Liver (tissue), 9 donors: ENCODE results near the gene CNIH3. TPM values are rescaled to one million over a fixed set of nuclear protein-coding genes. Genes with fewer than 3 reads are reported as not detected.

Experiments
- DNase-seq: peaks from one replicate; pipeline ENCODE4 v3.0.0-alpha.2; 2017; ENCODE audit warnings: low spot score
- H3K27ac ChIP-seq, 2 donors: one replicate each; pipeline ENCODE4 v1.7.0; 2013; ENCODE audit warnings: inconsistent platforms in 2 of 2, low read length in 2 of 2, control low read depth in 1 of 2, low read depth in 1 of 2, mild to moderate bottlenecking in 1 of 2
- H3K27me3 ChIP-seq, 4 donors: one replicate each; pipeline versions ENCODE4 v1.6.1 to v1.7.0; 2013; ENCODE audit warnings: low read length in 3 of 4, inconsistent platforms in 1 of 4, mild to moderate bottlenecking in 1 of 4, moderate library complexity in 1 of 4; ENCODE audit not compliant: control insufficient read depth in 4 of 4, insufficient read depth in 4 of 4
- H3K36me3 ChIP-seq, 4 donors: one replicate each; pipeline versions ENCODE4 v1.6.1 to v1.7.0; 2013; ENCODE audit warnings: low read length in 3 of 4, mild to moderate bottlenecking in 3 of 4, low read depth in 1 of 4, moderate library complexity in 1 of 4; ENCODE audit not compliant: control insufficient read depth in 4 of 4, insufficient read depth in 3 of 4
- H3K4me1 ChIP-seq, 4 donors: one replicate each; pipeline versions ENCODE4 v1.6.1 to v1.7.0; 2013; ENCODE audit warnings: low read length in 3 of 4, mild to moderate bottlenecking in 3 of 4, moderate library complexity in 1 of 4; ENCODE audit not compliant: control insufficient read depth in 4 of 4, insufficient read depth in 4 of 4
- H3K4me3 ChIP-seq, 3 donors: one replicate each; pipeline versions ENCODE4 v1.6.1 to v1.7.0; 2013; ENCODE audit warnings: low read length in 3 of 3, control low read depth in 1 of 3, low read depth in 1 of 3, mild to moderate bottlenecking in 1 of 3
- H3K9ac ChIP-seq, 2 donors: one replicate each; pipeline ENCODE4 v1.7.0; 2013; ENCODE audit warnings: low read length in 2 of 2, mild to moderate bottlenecking in 2 of 2, moderate library complexity in 2 of 2, control low read depth in 1 of 2, low read depth in 1 of 2
- H3K9me3 ChIP-seq, 4 donors: one replicate each; pipeline versions ENCODE4 v1.6.1 to v1.7.0; 2013; ENCODE audit warnings: low read length in 3 of 4; ENCODE audit not compliant: control insufficient read depth in 4 of 4
- ATF3 ChIP-seq: IDR thresholded peaks from 2 replicates; pipeline ENCODE4 v1.6.1; 2016; ENCODE audit warnings: antibody characterized with exemption
- CTCF ChIP-seq: fragments of 150-350 bp; IDR thresholded peaks from 2 replicates; pipeline ENCODE4 v1.5.1; 2017; ENCODE audit warnings: improper control_type of control experiment, low read depth, low read length; ENCODE audit not compliant: missing input control
- EGR1 ChIP-seq, 2 donors: IDR thresholded peaks; 2 replicates each; pipeline ENCODE4 v1.6.1; 2016 to 2018; ENCODE audit warnings: antibody characterized with exemption in 2 of 2, low read depth in 2 of 2
- FOXA1 ChIP-seq: IDR thresholded peaks from 2 replicates; pipeline ENCODE4 v1.6.1; 2016; ENCODE audit warnings: antibody characterized with exemption
- FOXA2 ChIP-seq: IDR thresholded peaks from 2 replicates; pipeline ENCODE4 v1.6.1; 2016; ENCODE audit warnings: antibody characterized with exemption
- GABPA ChIP-seq, 2 donors: IDR thresholded peaks in 1 of 2; conservative IDR thresholded peaks in 1 of 2; 2 replicates each; pipeline ENCODE4 v1.6.1; 2016; ENCODE audit warnings: antibody characterized with exemption in 2 of 2, mild to moderate bottlenecking in 1 of 2, moderate library complexity in 1 of 2
- HNF4A ChIP-seq, 2 donors: conservative IDR thresholded peaks; 2 replicates each; pipeline ENCODE4 v1.6.1; 2016; ENCODE audit warnings: antibody characterized with exemption in 2 of 2, mild to moderate bottlenecking in 2 of 2
- HNF4G ChIP-seq: IDR thresholded peaks from 2 replicates; pipeline ENCODE4 v1.6.1; 2016; ENCODE audit warnings: antibody characterized with exemption
- JUND ChIP-seq, 2 donors: IDR thresholded peaks; 2 replicates each; pipeline ENCODE4 v1.6.1; 2016; ENCODE audit warnings: antibody characterized with exemption in 2 of 2
- MAX ChIP-seq: IDR thresholded peaks from 2 replicates; pipeline ENCODE4 v1.6.1; 2016; ENCODE audit warnings: antibody characterized with exemption
- NR2F2 ChIP-seq: IDR thresholded peaks from 2 replicates; pipeline ENCODE4 v1.6.1; 2016; ENCODE audit warnings: antibody characterized with exemption
- RAD21 ChIP-seq, 2 donors: IDR thresholded peaks; 2 replicates each; pipeline ENCODE4 v1.6.1; 2016; ENCODE audit warnings: antibody characterized with exemption in 2 of 2, mild to moderate bottlenecking in 2 of 2
- REST ChIP-seq: IDR thresholded peaks from 2 replicates; pipeline ENCODE4 v1.6.1; 2016; ENCODE audit warnings: antibody characterized with exemption, mild to moderate bottlenecking
- RXRA ChIP-seq, 2 donors: IDR thresholded peaks; 2 replicates each; pipeline ENCODE4 v1.6.1; 2017 to 2018; ENCODE audit warnings: antibody characterized with exemption in 2 of 2, mild to moderate bottlenecking in 1 of 2
- SP1 ChIP-seq: IDR thresholded peaks from 2 replicates; pipeline ENCODE4 v1.6.1; 2018; ENCODE audit warnings: antibody characterized with exemption, mild to moderate bottlenecking
- TAF1 ChIP-seq: conservative IDR thresholded peaks from 2 replicates; pipeline ENCODE4 v1.6.1; 2016; ENCODE audit warnings: antibody characterized with exemption, mild to moderate bottlenecking
- YY1 ChIP-seq: IDR thresholded peaks from 2 replicates; pipeline ENCODE4 v1.6.1; 2016; ENCODE audit warnings: antibody characterized with exemption, mild to moderate bottlenecking
- ZBTB33 ChIP-seq: IDR thresholded peaks from 2 replicates; pipeline ENCODE4 v1.6.1; 2016; ENCODE audit warnings: antibody characterized with exemption
- WGBS: extraction: QIAGEN DNeasy Blood & Tissue Kit; methylation state at CpG from one replicate; pipeline ENCODE4 v1.1.7; 2013; 5-methylcytosine and 5-hydroxymethylcytosine counted together
- polyA plus RNA-seq, 2 donors: library from polyadenylated mRNA; stranded (reverse) in 1 of 2; unstranded in 1 of 2; fragments of 200-250 nt in 1 of 2; fragments of >200 nt in 1 of 2; fragmentation: Nextera tagmentation in 1 of 2; extraction: Ambion mirVana in 1 of 2; gene quantifications; one replicate each; pipeline versions ENCODE4 v1.2.1 to v1.2.3, GENCODE V29; 2013 to 2015
- total RNA-seq, 2 donors: library from RNA; depleted of rRNA; stranded (reverse); fragments of >200 nt; gene quantifications; one replicate each; pipeline ENCODE4 v1.2.3, GENCODE V29; 2014
- donor health status: healthy.
- donor health status: healthy.
- donor health status: healthy.
- donor health status: healthy.
- donor health status: healthy.

CNIH3 gene
- total and polyA plus RNA-seq, 4 donors: 0.39 to 1.0 (median 0.93) TPM

GRCh38 chr1:224681816-224682215, 65.7 kb downstream of the CNIH3 start:
- TF ChIP-seq YY1 (no peak), RXRA (IDR thresholded peaks at IDR 0.05) (no peak), HNF4G (no peak), HNF4A (conservative IDR thresholded peaks at IDR 0.05) (no peak), RAD21 (IDR thresholded peaks at IDR 0.05) (no peak), FOXA2 (no peak), SP1 (no peak)
- 89% methylated on average over 6 of the region's 6 CpGs for WGBS
- no peaks in the 10 kb centered on the region for H3K36me3 ChIP-seq

GRCh38 chr1:224683936-224684335, 67.8 kb downstream of the CNIH3 start:
- DNase-seq: no peak
- peaks cover 0 to 3% (median 1%) of the 10 kb centered on the region in 4 donors for H3K9me3 ChIP-seq
- whole genome bisulfite sequencing: 88% methylated on average over 8 of the region's 8 CpGs
- H3K4me1 ChIP-seq: no peaks in the 10 kb centered on the region
- H3K4me3 ChIP-seq: no peak overlapping the region
- no peak overlapping the region for H3K9ac ChIP-seq
- TF ChIP-seq JUND (IDR thresholded peaks at IDR 0.05): no peak
- TF ChIP-seq FOXA2: no peak
- no peak for TF ChIP-seq ZBTB33
- no peak for TF ChIP-seq SP1
- TF ChIP-seq NR2F2: no peak
- no peak for TF ChIP-seq RAD21 (IDR thresholded peaks at IDR 0.05)
- TF ChIP-seq TAF1: no peak
- TF ChIP-seq GABPA (IDR thresholded peaks at IDR 0.05 in 1 of 2, conservative IDR thresholded peaks at IDR 0.05 in 1 of 2): no peak
- no peak for TF ChIP-seq HNF4A (conservative IDR thresholded peaks at IDR 0.05)
- TF ChIP-seq RXRA (IDR thresholded peaks at IDR 0.05): no peak
- TF ChIP-seq ATF3: no peak
- no peak for TF ChIP-seq FOXA1
- TF ChIP-seq REST: no peak
- no peak for TF ChIP-seq EGR1 (IDR thresholded peaks at IDR 0.05; ENCODE audit: low read depth in 2 of 2)
- no peak for TF ChIP-seq MAX
- TF ChIP-seq CTCF: no peak
- no peak for TF ChIP-seq YY1
- TF ChIP-seq HNF4G: no peak
- no peak overlapping the region for H3K27ac ChIP-seq
- H3K36me3 ChIP-seq: no peaks in the 10 kb centered on the region
- H3K27me3 ChIP-seq: no peaks in the 10 kb centered on the region

More at GRCh38 chr1:224681816-224682215, 65.7 kb downstream of the CNIH3 start:
- no peak overlapping the region for H3K27ac ChIP-seq
- no peaks in the 10 kb centered on the region for H3K27me3 ChIP-seq
- H3K9ac ChIP-seq: no peak overlapping the region
- H3K9me3 ChIP-seq: no peaks in the 10 kb centered on the region
- H3K4me3 ChIP-seq: no peak overlapping the region
- no peak for DNase-seq
- no peaks in the 10 kb centered on the region for H3K4me1 ChIP-seq
